NCI-H187 (cell line): ENCODE data around the gene ITGA1.

ENCODE experiments used
- DNase-seq, 2 experiments: peaks; one replicate each; lab custom pipeline; 2025; lab: John Stamatoyannopoulos, UW

The ITGA1 gene

DNA sequence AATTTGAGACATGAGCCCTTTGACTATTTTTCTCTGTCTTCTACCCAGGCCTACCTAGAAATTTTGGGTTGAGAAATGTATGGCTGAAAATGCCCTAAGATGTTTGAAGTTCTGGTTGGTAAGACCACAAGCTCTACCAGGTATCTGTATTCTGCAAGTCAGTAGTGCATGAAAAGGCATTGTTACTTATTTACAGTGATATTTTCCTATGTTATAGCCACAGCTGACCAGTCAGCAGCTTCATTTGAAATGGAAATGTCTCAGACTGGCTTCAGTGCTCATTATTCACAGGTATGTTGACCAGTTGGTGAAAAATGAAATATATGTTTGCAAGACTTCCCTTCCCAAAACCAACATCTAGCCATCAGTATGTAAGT lies 109.5 kb downstream of the ITGA1 start:
- DNase-seq, result no peak

DNA sequence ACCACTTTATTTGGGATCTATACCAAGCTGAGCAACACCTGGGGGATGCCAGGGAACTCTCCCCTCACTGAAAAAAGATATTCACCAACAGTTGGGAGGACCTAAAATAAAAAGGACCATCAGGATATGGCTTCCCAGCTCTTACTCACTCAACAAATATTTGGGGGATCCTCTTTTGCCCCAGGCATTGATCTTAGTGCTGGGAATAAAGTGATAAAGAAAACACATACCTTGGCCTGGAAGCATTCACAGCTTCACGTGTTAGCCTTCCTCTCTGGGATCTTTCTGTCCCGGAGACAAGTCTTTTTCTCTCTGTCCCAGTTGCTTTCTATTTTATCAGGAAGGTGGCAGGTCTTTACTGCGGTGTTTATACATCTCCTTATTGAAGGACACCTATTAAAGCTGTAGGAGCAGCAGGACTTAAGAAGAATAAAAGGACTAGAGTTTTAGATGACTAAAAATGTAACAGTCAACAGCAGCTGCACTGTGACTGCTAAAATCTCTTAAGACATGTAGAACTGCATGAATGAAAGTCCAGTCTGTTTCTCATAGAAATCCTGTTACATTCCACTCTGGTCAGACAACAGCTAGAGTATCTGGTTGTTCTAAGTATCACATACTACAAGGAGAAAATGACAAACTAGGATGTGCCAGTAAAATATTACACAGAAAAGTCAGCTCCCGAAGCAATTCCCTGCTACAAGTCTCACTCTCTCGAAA lies 111.4 kb downstream of the ITGA1 start:
- DNase-seq, result no peak

DNA sequence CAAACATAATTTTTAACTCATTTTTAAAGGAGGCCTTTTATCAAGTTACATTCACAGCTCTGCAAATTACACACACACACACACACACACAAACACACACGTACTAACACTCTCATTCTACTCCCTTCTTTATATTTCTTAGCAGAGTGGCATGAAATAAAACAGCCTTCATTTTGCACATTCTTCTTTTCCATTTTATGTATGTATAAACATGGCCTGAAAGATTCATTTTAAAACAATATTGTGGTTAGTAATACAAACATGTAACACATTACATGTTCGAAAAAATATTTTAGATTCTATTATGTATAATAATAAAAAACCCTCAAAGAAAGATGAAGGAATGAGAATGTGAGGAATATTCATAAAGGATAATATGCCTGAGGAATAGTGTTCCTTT lies 115.4 kb downstream of the ITGA1 start:
- DNase-seq, result no peak

DNA sequence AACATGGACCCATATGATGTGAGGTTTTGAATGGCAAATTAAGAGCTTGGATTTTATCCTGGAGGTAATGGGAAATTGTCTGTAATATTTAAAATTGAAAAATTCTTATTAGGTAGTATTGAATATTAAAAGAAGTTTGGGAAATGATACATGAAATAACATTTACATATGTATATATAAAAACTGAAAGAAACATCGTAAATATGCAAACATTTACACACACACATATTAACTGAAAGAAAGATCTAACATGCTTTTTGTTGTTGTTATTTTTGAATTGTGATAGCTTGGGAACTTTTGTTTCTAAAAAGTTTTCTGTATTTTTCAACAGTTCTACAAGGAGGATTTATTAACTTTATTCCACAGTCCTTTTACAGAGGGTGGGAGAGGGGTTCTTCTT lies 118.6 kb downstream of the ITGA1 start:
- DNase-seq, result no peak

DNA sequence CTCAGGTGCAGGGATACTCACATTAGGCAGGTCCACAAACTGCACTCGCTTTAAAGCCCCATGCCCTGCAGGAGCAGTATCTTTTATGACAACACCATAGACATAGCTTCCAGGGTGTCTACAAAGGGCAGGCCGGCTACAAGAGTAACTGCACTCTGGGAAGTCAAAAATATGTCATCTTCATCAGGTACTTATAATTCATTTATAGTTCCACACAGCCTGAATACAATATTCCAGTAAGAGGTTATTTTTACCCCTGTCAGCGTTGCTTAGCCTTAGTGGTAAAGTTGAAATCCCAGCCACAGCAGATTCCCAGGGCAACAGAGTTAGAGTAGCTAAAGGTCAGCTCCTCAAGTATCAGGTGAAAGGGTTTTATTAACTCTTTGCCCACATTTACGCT lies 119.1 kb downstream of the ITGA1 start:
- DNase-seq, result no peak

DNA sequence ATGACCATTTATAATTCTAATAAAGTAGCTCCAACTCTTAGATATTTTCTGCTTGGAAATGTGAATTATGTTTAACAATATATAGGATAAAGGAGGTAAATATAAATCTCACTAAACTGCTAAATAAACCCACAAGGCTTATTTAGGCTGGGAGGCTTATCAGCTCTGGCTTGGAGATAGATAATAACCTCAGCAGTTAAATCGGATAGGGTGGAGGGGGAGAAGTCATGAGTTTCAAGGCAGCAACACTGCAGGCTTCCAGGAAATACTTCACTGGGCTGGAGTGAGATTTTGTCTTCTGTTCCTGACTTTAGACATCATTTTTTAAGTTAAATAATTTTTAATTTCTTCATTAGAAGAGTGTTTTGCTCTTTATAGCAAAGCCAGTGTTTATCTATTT lies 121.5 kb downstream of the ITGA1 start:
- DNase-seq, result no peak

DNA sequence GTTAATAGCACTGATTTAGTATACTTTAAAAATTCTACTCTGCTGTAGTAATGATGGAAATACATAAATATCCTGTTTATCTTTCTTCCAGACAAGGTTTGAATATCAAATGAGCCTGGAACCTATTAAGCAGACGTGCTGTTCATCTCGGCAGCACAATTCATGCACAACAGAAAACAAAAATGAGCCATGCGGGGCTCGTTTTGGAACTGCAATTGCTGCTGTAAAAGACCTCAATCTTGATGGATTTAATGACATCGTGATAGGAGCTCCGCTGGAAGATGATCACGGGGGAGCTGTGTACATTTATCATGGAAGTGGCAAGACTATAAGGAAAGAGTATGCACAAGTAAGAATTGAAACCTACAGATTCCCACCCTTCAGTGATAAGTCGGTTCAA lies 122.4 kb downstream of the ITGA1 start:
- no peak for DNase-seq

DNA sequence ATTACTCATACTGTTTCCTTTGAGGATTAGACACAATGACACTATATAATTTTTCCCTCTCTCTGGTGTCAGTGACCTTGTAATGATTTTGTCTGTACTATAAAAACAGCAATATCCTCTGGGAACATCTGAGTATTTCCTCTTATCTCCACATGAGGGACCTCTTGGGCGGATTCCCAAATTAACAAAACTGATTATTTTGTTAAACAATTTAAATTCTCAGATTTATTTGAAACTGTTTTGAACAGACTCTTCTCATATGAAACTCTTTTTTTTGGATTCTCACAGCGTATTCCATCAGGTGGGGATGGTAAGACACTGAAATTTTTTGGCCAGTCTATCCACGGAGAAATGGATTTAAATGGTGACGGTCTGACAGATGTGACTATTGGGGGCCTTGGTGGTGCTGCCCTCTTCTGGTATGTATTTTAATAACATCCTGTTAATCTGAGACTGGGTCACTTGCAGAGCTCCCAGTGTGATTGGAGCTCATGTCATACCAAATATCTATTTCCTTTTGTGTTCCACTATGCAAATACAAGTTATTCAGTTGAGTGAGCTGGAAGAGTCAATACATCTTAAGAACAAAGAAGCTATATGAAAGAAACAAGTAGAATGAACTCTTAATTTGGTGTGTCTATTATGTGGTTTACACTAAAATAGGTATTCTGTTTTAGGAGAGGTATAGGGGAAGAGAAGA lies 127.6 kb downstream of the ITGA1 start:
- DNase-seq, result peak; percentile 55 to 62

DNA sequence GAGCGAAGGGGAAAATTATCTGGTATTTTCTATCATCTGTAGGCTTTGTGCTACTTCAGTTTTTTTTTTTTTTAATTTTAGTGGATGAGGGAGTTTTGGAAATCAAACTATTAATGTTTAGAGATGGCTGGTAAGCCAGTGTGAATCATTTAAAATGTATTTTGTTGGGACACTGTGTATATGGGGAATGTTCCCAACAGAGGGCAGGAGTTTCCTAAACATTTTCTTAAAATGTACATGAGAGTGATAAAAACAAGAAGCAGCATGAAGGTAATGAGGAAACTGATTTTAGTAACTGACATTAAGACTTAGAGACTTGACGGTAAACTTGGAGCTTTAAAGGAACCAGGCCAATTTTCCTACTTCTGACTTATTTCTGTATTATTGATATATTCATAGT lies 133.2 kb downstream of the ITGA1 start:
- DNase-seq, result no peak

DNA sequence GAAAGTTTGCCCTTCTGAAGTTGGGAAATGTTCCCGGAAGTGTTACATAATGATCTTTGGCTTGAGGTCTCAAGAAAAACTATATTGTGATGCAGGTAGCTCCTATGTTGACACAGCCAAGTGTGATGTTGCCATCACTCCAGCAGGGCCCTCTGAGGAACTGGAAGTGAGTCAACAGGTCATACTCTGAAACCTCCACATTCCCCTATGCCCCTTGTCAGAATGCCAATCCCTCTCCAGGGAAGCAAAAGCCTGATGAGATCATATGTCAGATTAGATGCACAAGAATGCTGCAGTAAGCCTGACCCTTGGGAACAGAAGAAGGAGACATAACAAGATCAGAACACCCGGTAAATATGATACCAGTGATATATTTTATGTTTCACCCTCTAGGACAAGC lies 134.7 kb downstream of the ITGA1 start:
- no peak for DNase-seq

DNA sequence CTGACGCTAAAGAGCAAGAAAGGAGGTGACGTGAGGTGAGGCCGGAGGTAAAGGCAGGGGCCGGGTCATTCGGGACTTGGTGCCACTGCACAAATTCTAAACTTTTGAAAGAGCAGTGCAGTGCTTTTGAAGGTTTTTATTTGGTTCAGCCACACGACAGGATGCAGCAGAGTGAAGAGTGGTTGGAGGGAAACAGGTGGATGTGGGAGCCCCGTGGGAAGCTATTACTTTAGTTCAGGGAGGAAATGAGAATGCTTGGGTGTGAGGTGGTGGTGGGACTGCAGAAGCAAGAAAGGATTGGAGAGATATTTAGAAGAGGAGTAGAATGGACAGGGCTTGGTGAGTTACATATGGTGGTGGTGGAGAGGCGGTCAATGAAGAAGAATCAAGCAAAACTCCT lies 136.7 kb downstream of the ITGA1 start:
- no peak for DNase-seq

DNA sequence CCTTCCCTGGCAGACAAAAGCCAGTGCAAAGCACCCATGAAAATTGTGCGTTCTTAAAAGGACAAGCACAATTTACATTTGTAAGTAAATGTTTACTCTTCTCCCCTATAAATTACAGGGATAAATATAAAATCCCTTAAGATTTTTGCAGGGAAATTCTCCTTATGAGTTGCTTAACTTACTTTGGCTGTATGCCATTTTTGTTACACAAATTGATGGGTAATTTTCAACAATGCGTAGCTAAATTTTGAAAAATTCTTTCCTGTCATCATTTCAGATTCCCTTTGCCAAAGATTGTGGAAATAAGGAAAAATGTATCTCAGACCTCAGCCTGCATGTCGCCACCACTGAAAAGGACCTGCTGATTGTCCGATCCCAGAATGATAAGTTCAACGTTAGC lies 137.3 kb downstream of the ITGA1 start:
- DNase-seq, result no peak

DNA sequence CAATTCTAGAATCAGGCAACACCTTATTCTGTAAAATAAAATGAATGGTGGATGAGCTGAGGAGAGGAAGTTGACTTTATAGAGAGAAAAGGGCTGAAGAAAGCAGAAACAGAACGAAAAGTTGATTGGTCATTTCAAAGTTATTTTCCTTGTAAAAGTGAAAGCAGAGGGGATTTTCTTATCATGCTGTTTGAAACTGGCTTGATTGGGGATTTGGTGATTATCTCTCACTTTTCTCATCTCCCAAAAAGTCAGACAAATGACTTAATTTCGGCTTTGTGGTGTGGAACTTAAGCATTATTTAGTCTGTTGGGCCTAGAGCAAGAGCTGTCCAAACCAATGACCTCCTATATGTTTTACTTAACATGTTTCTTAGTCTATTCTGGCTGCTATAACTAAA lies 141.0 kb downstream of the ITGA1 start:
- no peak for DNase-seq

DNA sequence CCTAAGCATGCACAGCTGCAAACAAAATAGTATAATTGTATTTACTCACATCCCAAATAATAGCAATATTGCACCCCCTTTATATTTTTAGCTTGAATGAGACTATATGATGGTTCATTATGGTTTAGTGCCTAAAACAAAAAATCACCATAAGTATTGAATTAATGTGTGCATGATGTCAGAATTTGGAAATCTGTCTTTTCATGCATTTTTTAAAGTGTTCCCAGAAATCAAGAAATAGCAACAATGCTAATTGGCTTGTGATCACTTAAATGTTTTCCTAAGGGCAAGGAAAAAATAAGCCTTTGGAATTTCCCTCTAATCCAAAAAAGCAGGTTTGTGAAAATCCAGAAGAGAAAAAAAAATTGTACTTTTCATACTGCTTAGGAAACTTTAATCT lies 150.5 kb downstream of the ITGA1 start:
- no peak for DNase-seq

DNA sequence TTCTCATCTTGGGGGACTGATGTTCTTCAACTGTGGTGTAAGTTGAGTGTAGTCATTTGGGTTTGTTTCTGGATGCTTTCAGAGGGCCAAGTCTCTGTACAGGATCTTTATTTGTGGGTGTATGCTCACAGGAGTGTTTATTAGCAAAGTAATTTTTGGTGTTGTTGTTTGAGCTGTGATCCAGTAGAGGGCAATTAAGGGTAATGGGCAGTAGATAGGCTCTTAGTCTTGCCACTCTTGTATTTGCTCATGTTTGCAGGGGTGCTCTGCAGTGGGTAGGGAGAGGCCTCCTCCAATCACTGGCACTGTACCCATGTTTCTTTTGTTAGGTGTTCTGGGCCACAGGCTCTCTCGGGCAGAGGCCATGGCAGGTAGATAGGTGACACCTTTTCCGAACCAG lies 155.6 kb downstream of the ITGA1 start:
- no peak for DNase-seq

DNA sequence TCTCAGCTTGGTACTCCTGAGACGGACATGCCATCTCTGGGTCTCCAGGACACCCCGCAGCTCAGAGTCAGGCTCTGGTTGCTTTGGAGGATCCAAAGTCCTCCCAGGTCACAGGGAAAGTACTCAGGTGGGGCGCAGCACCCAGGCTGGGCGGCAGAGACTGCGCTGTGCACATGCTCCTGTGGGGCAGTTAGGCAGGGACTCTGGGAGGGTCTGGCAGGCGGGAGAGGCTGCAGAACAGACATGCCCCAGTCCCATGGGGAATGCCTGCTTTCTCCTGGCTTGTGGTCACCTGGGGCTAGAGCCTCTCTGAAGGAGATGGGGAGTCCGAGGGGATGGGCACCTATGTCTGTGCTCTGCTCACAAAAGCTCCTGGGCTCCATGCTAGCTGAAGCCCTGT lies 156.1 kb downstream of the ITGA1 start:
- DNase-seq, result no peak

DNA sequence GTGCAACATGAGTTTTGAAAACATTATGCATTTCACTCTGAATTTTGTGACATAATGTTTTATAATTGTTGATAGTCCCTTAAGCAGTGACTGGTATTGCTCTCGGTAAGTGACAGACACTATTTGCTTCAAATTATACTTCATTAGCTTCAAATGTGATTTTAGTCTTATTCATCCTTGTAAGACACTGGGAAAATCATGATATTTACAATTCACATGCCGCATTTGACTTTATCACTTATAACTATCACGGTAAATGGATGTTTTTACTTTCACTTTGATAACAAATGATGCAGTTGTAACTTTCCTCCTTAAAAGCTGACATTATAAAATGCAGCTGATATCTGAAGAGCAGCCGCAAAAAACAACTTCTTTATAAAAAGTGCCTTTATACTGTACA lies 157.3 kb downstream of the ITGA1 start:
- DNase-seq, result no peak

DNA sequence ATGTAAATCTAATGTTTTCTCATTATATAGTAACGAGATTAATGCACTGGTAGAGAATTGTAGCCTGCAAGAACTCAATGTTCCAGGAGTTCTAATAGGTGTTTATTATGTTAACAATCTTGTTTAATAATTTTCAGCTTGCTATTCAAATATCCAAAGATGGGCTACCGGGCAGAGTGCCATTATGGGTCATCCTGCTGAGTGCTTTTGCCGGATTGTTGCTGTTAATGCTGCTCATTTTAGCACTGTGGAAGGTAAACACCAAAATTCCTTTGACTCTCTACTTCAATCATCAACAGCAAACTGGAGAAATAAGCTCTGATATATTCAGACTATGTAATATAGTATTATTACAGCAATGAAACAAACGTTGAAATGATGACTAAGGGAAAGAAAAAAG lies 159.5 kb downstream of the ITGA1 start:
- no peak for DNase-seq

DNA sequence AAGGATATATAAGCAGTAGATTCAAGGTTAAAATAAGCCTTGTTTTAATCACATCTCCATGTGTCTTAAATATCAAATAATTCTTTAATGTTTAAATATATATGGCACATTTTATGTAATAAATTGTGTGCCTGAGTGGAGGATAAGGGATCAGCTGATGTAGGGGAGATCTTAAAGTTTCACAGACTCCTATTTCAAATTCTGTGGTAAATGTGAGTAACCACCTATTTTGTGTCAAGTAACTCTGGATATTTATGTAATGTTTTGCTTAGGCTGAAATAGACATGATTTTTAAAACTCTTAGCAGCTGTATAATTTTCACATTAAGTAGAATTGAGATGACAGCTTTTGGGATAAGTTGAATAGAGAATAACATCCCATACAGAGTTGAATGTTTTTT lies 160.1 kb downstream of the ITGA1 start:
- no peak for DNase-seq

DNA sequence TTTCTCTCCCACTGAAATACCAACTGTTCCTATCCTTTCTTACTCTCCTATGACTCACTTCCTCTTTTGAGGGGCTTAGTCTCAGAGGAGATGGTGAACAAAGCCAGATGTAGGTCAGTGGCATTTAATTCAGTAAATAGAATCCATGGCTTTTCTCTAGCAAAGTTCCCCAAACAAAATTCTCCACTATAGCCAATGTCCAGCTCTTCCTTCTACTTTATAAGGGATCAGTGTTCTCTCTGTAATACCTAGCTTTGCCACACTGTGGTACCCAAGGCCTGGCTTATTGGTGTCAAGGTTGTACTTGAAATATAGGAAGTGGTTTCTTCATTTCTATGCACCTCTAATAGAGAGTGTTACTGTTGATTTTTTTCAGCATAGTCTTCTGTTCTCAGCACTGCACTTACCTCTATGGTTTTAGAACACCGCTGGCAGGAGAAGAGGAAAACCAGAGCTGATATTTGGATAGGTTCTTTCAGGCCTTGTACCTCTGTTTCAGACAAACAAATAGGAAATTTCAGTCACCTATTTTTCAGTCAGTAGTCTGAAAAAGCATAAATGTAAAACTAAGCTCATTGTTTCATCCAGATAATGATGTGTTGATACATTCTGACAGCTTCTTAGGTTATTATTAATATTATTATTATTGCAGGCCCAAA lies 160.8 kb downstream of the ITGA1 start:
- DNase-seq, result peak; percentile 14 to 22

DNA sequence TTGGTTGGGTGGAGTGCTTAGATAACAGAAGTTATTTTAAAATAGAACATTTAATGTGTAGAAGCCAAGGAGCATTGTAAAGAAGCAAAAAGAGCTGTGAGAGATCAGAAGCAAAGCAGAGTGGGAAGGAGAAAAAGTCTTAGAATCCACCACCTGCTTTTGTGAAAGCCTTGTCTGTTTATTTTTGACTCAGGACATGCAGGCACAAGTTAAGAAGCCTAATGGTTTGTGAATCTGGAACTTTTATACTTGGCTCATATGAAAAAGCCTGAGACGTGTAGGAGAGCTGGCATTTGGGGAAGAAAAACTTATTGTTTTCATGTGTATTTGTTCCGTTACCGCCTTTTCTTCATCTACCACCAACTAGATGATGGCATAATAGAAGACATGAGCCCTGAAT lies 163.0 kb downstream of the ITGA1 start:
- DNase-seq, result no peak

DNA sequence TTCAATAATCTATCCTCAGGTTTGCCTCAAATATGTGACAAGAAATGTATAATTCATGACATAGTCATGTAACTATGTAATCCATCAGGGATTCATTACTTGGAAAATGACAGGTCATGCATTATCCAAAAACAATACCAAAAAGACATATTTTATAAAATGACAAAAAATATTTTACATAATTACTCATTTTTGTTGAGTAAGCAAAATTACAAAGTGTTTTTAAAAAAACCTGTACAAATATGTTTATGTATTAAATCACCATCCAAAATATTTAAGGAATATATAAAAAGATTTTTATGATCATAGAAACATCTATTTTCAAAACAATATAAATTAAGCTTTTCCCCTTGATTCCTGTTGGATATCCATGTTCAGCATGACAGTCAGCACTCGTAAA lies 164.8 kb downstream of the ITGA1 start:
- DNase-seq, result no peak

DNA sequence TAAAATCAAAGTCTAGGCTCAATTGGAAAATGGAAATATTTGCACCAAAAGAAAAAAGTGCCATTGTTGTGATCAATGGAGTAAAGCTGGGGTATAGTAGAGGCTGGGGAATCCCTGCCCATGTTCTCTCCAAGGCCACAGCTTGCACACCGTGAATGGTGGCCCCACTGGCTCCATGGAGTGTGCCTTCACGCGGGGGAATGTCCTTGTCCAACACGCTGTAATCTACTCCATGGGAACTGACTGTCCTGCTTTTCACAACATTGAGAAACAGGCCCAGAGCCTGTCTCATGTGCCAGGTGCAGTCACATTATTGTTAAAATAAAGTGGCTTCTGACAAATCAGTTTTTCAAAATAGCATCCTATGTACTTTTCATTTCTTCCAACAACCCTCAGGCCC lies 168.3 kb downstream of the ITGA1 start:
- no peak for DNase-seq
